Stimulated activated naive CD8-positive, alpha-beta T cell treated with anti-CD3 and anti-CD28 coated beads, Interleukin-15, amount 100 ng/mL, for 72 hours (primary cell): ENCODE results near the gene RAD23B.
A peak's percentile ranks its signal among the peaks of the same experiment; 100 is the strongest.

Experiments used
- ATAC-seq: fragments of 150-1000 bp; cut with Tn5 transposase; 2 replicates; pipeline ENCODE4 v1.10.0; 2021; ENCODE audit warnings: mild to moderate bottlenecking, moderate library complexity
- DNase-seq, 2 donors: peaks; one replicate each; pipeline ENCODE4 v3.0.0; 2021 to 2022
- H3K27ac Mint-ChIP-seq, 2 donors: one replicate each; pipeline ENCODE4 v1.8.0; 2022; ENCODE audit warnings: mild to moderate bottlenecking in 2 of 2, mixed read lengths in 2 of 2, moderate library complexity in 2 of 2
- H3K27me3 Mint-ChIP-seq: one replicate; pipeline ENCODE4 v1.8.0; 2022; ENCODE audit warnings: mixed read lengths
- H3K4me1 Mint-ChIP-seq: one replicate; pipeline ENCODE4 v1.8.0; 2022; ENCODE audit warnings: mild to moderate bottlenecking, mixed read lengths
- H3K4me3 Mint-ChIP-seq, 2 donors: one replicate each; pipeline ENCODE4 v1.8.0; 2022; ENCODE audit warnings: mild to moderate bottlenecking in 2 of 2, mixed read lengths in 2 of 2, moderate library complexity in 1 of 2
- H3K9me3 Mint-ChIP-seq, 2 donors: one replicate each; pipeline ENCODE4 v1.8.0; 2022; ENCODE audit warnings: mixed read lengths in 2 of 2

The RAD23B gene

DNA sequence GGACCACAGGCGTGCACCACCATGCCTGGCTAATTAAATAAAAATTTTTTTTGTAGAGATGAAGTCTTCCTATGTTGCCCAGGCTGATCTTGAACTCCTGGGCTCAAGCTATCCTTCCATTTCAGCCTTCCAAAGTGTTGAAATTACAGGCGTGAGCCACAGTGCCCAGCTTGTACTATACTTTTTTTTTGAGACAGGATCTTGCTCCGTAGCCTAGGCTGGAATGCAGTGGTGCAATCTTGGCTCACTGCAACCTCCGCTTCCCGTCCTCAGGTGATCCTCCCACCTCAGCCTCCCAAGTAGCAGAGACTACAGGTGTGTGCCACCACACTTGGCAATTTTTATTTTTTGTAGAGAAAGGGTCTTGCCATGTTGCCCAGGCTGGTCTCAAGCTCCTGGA is 5.3 kb upstream of the RAD23B start:
- Mint-ChIP-seq H3K4me1 (peaks cover 23% of the 10 kb centered on the region), H3K9me3 (no peaks in the 10 kb centered on the region)
- ATAC-seq = no peak

DNA sequence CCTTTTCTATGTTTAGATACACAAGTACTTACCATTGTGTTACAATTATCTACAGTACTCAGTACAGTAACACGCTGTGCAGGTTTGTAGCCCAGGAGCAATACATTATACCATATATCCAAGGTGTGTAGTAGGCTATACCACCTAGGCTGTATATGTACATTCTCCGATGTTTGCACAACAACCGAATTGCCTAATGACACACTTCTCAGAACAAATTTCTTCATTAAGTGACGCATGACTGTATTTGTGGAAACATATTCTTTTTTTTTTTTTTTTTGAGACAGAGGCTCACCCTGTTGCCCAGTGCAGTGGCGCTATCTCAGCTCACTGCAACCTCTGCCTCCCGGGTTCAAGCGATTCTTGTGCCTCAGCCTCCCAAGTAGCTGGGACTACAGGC is 4.0 kb upstream of the RAD23B start:
- peaks cover 23% of the 10 kb centered on the region for H3K4me1 Mint-ChIP-seq
- ATAC-seq = no peak

More for the DNA sequence above, 5.3 kb upstream of the RAD23B start:
- no peak for DNase-seq
- H3K27me3 Mint-ChIP-seq = peaks cover 26% of the 10 kb centered on the region
- H3K4me3 Mint-ChIP-seq = no peak overlapping the region
- no peak overlapping the region for H3K27ac Mint-ChIP-seq

DNA sequence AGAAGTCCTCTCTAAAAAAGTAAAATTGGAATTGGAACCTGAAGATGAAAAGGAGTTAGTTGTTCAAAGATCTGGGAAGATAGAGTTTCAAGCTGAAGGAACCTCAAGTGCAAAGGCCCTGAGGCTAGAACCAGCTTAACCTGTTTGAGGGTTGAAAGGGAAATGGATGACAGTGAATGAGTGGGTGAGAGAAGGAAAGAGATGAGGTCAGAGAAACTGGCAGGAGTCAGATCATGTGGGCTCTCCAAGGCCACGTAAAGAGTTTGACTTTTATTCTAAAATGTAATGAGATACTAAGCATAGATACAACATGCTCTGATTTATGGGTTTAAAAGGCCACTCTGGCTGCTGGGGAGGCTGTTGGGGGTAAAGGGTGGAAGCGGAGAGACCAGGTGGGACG is 2.5 kb upstream of the RAD23B start:
- ATAC-seq (no peak), DNase-seq (no peak)
- Mint-ChIP-seq H3K4me1 (peaks cover 28% of the 10 kb centered on the region), H3K4me3 (peak overlapping the region; percentile 35 to 46), H3K27ac (peak overlapping the region; percentile 5 to 36), H3K9me3 (no peaks in the 10 kb centered on the region), H3K27me3 (peaks cover 5% of the 10 kb centered on the region)

More for the DNA sequence above, 4.0 kb upstream of the RAD23B start:
- H3K27me3 Mint-ChIP-seq = peaks cover 19% of the 10 kb centered on the region
- no peak overlapping the region for H3K4me3 Mint-ChIP-seq
- DNase-seq = no peak
- no peaks in the 10 kb centered on the region for H3K9me3 Mint-ChIP-seq
- H3K27ac Mint-ChIP-seq = no peak overlapping the region

DNA sequence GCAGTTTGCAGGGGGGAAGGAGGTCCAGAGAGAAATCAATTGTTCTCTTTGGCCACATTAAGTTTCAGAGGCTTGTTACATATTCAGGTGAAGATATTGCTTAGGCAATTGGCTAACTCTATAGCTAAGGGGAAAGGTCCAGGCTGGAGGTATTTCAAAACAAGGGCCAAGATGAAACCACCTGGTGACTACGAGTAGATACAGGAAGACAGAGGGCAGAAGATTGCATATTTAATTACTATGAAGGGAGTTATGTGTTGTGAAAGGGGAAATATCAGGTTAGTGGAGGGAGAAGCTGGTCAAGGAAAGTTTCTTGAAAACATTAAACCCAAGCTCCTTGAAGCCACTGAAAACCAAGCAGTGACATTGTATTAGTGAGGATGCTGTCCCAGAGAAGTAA is 1.9 kb upstream of the RAD23B start:
- peak overlapping the region in 1 of 2 donors; percentile 17 for H3K27ac Mint-ChIP-seq
- peak overlapping the region; percentile 7 to 46 for H3K4me3 Mint-ChIP-seq
- no peaks in the 10 kb centered on the region for H3K9me3 Mint-ChIP-seq
- ATAC-seq = no peak
- H3K4me1 Mint-ChIP-seq = peaks cover 34% of the 10 kb centered on the region
- DNase-seq = no peak
- no peaks in the 10 kb centered on the region for H3K27me3 Mint-ChIP-seq

DNA sequence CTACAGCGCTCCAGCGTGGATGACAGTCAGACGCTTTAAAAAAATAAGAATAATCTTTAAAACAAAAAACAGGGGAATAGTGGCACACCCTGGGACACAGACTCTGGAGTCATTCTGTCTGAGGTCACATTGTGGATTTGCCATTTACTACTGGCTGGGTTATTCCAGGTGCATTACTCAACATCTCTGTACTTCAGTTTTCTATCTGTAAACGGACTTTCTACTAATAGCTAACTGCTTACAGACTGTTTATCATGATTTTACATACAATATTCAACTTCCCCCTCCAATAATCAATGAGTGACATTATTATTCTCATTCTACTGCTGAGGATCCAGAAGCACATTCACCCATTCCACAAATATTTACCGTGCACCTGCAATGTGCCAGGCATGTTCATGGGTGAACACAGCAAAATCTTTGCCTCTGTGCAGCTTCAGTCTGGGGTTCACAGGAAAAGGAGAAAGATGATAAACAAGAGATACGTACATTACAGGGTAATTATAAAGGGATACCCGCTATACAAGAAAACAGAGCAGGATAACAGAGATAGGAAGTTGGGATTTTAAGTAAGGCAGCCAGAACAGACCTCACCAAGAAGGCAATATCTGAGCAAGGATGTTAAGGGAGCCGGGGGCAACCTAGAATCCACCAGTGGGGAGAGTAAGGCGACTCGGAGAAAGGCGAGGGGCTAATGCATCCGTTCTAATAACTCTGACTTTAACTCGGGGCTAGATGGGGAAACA is 984 bp upstream of the RAD23B start:
- Mint-ChIP-seq H3K9me3 (no peaks in the 10 kb centered on the region), H3K27me3 (no peaks in the 10 kb centered on the region), H3K27ac (peak overlapping the region; percentile 92 to 98), H3K4me3 (peak overlapping the region; percentile 87 to 90), H3K4me1 (peaks cover 43% of the 10 kb centered on the region)
- no peak for ATAC-seq
- DNase-seq = peak in 1 of 2 donors; percentile 10

DNA sequence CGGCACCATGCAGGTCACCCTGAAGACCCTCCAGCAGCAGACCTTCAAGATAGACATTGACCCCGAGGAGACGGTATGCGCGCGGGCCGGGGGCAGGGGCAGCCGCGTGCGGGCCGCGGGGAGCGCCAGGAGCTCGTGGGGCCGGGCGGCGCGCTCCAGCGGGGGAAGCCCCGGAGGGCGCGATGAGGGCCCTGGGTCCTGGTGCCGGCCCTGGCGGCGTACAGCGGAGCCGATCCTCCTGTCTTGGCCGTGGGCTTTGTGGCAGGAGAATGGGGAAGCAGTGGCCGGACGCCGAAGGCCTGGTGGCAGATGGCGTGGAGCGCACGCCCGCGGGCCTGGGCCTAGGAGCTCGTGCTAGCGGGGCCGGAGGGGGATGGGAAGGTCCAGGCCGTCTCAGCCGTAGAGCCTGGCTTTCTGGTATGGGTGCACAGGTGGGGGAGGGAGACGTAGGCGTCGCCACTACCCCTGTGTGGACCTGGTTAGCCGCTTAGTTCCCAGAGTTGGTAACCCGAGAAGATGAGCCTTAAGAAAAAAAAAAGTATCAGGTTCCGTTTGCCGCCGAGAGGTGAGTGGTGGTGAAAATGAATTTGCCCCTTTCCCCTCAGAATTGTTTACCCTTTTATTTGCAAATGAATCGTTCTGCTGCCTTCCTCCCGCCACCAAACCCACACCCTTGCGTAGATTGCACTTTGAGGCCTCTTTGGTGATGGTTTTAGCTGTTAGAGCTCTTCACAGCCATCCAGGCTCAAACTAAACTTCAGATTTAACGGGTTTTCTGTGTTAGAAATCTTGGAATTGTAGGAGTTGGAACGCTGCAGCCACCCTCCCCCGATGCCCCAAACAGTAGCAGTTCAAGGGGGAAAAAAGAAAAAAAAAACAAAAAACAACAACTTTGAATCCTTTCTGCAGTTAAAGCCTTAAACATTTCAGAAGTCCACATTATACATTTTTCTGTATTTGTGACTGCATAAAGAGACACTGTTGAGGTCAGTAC is 841 bp downstream of the RAD23B start:
- no peaks in the 10 kb centered on the region for H3K27me3 Mint-ChIP-seq
- H3K27ac Mint-ChIP-seq = peak overlapping the region; percentile 96 to 98
- H3K9me3 Mint-ChIP-seq = no peaks in the 10 kb centered on the region
- peak overlapping the region; percentile 87 to 90 for H3K4me3 Mint-ChIP-seq
- ATAC-seq (peak; percentile 79), DNase-seq (peak; percentile 82 to 88)
- peaks cover 50% of the 10 kb centered on the region for H3K4me1 Mint-ChIP-seq

DNA sequence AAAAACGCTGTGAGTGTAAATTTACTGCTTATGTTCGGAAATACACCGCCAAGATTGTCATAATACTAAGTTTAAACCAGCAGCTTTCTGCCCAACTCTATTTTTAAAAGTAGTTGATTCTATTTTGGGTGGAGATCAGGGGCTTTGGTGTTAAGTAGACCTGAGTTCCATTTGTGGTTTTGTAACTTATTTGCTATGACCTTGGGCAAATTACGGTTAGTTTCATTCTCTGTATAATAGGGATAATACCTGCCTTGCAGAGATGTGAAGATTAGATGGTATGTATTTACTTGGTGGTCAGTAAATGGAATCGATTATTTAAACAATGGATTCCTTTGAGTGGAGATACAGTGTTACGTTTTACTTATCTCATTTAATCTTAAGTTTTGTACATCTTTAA is 1.6 kb downstream of the RAD23B start:
- ATAC-seq (no peak), DNase-seq (no peak)
- Mint-ChIP-seq H3K27me3 (no peaks in the 10 kb centered on the region), H3K4me1 (peaks cover 57% of the 10 kb centered on the region), H3K4me3 (peak overlapping the region; percentile 87 to 90), H3K27ac (peak overlapping the region; percentile 96 to 98), H3K9me3 (no peaks in the 10 kb centered on the region)

DNA sequence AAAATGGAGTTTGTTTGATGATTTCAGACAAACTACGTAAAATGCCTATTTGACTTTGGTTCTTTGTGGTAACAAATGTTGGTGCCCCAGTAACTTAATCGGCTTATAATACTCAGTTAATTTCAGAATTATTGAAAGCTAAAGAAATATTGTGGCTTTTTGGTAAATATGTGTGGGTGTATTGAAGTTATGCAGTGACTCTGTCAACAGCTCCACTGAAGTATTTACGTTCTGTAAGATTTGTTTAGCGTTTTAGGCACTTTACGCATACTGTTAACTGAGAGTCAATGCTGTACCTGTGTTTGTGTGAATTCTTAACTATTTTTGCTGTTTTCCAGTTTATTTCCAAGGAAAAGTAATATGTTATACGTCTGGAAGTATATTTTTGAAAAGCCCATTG is 2.2 kb downstream of the RAD23B start:
- no peak for DNase-seq
- Mint-ChIP-seq H3K9me3 (no peaks in the 10 kb centered on the region), H3K27me3 (no peaks in the 10 kb centered on the region), H3K27ac (peak overlapping the region in 1 of 2 donors; percentile 50), H3K4me3 (peak overlapping the region; percentile 87 to 90), H3K4me1 (peaks cover 62% of the 10 kb centered on the region)
- no peak for ATAC-seq

DNA sequence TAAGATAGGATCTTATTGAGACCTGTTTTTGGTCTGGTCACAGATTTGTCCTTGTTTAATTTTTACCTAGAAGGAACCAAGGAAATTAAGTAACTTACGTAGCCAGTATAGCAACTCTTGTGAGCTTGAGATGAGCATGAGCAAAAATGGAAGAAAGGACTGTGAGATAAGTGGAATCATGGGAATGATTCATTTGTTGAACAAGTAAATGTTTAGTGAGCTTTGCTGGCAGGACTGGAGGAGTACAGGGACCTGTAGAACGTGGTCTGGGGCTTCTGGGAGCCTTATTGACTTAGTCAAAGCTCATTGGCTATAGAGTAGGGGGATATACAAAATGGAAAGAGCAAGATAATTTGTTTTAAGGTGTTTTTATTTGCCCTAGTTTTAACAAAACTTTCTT is 3.0 kb downstream of the RAD23B start:
- Mint-ChIP-seq H3K4me3 (peak overlapping the region; percentile 67 to 90), H3K4me1 (peaks cover 58% of the 10 kb centered on the region), H3K27ac (peak overlapping the region in 1 of 2 donors; percentile 33), H3K9me3 (no peaks in the 10 kb centered on the region), H3K27me3 (no peaks in the 10 kb centered on the region)
- no peak for ATAC-seq
- no peak for DNase-seq

DNA sequence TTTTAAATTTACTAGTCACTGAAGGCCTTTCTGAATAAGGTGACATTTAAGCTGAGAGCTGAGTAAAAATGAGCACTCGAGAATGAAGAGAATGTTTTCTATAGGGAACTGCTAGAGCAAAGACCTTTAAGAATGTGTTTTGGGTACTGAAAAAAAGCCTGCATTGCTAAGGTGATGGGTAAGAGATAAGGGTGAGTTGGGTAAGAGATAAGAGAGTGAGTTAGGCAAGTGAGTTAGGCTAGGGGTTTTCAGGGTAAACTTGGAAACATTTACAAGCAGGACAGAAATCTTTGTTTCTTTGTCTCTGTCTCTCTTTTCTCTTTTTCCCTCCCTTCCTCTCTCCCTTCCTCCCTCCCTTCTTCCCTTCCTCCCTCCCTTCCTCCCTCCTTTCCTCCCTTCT is 5.6 kb downstream of the RAD23B start:
- Mint-ChIP-seq H3K27me3 (no peaks in the 10 kb centered on the region), H3K4me3 (no peak overlapping the region), H3K4me1 (peaks cover 47% of the 10 kb centered on the region), H3K27ac (no peak overlapping the region), H3K9me3 (no peaks in the 10 kb centered on the region)
- no peak for DNase-seq
- no peak for ATAC-seq

DNA sequence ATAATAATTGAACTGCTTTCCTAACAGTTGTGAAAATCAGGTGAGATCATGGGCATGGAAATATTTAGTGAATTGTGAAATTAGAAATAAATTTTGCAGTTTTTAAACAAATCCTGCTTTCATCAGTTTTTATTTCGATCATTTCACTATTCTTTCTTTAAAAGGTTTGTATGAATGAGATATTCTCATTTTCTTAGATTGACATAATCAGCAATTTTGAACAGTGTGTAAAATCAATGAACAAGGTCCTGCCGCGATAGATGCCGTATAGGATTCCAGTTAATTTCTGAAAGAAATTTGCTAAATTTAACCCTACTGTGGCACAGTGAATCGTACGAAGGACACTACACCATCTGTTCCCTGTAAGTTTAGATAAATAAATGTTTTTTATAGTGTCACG is 7.5 kb downstream of the RAD23B start:
- Mint-ChIP-seq H3K4me3 (peak overlapping the region in 1 of 2 donors; percentile 6), H3K9me3 (no peaks in the 10 kb centered on the region), H3K27me3 (no peaks in the 10 kb centered on the region), H3K27ac (no peak overlapping the region), H3K4me1 (peaks cover 61% of the 10 kb centered on the region)
- ATAC-seq (no peak), DNase-seq (no peak)

DNA sequence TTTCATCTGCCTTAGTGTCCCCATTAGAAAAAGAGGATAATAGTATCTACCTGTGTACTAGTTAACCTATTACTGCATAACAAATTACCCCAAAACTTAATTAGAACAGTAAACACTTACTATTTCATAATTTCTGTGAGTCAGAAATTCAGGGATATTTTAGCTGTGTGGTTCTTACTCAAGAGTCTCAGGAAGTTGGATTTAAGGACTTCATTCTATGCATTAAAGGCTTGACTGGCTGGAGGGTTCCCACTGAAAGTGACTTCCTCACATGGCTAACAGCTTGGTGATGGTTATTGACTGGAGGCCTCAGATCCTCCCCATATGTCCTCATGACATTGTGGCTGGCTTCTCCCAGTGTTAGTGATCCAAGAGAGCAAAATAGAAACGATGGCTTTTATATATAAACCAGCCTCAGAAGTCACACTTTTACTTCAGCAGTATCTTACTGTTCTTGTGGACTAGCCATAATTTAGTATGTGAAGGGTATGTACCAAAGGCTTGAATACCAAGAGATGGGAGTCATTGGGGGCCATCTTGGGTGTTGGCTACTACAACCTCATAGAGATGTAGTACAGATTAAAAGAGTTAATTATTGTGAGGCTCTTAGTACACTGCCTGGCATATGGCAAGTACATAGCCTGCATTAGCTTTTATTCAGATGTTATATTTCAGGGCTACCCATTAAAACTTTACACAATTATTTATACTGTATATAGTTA is 9.9 kb downstream of the RAD23B start:
- Mint-ChIP-seq H3K9me3 (no peaks in the 10 kb centered on the region), H3K27ac (no peak overlapping the region), H3K4me3 (no peak overlapping the region), H3K4me1 (peaks cover 60% of the 10 kb centered on the region), H3K27me3 (no peaks in the 10 kb centered on the region)
- DNase-seq = no peak
- ATAC-seq = no peak

DNA sequence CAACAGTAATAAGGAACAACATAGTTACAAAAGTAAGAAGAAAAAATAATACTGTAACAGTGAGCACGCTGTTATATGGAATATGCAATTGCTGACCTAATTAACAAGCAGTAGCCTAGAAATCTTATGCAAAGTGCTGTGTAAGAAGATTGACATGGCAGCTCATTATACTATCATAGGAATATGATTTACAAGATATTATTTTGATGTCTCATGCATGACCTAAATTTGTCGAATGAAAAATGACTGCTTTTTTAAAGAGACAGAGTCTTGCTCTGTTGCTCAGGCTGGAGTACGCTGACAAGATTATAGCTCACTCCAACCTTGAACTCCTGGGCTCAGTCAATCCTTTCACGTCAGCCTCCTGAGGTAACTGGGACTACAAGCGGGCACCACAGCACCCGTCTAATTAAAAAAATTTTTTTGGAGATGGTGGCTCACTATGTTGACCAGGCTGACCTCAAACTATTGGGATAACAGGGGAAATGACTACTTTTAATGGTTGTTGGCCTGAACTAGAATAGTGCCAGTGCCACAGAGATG is 10.5 kb downstream of the RAD23B start:
- H3K27me3 Mint-ChIP-seq = no peaks in the 10 kb centered on the region
- H3K27ac Mint-ChIP-seq = no peak overlapping the region
- H3K9me3 Mint-ChIP-seq = no peaks in the 10 kb centered on the region
- peaks cover 57% of the 10 kb centered on the region for H3K4me1 Mint-ChIP-seq
- DNase-seq (no peak), ATAC-seq (no peak)
- no peak overlapping the region for H3K4me3 Mint-ChIP-seq

DNA sequence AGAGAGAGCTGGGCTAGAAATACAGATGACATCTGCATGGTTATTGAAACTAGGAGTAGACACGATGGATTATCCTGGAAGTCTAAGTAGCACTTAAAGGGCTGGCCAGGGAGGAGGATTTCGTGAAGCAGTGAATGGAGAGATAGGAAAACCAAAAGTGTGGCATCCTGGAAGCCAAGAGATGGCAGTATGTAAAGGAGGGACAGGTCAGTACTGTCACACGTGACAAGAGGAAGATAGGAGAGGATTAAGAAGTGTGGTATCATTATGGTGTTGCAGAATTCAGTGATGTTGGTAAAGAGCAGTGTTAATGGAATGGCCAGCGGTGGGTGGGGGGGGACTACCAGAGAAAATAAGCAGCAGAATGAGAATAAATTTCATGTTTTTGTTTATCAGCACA is 11.7 kb downstream of the RAD23B start:
- Mint-ChIP-seq H3K4me1 (peaks cover 53% of the 10 kb centered on the region), H3K9me3 (no peaks in the 10 kb centered on the region), H3K27me3 (no peaks in the 10 kb centered on the region), H3K4me3 (peak overlapping the region in 1 of 2 donors; percentile 1), H3K27ac (no peak overlapping the region)
- ATAC-seq (no peak), DNase-seq (no peak)

DNA sequence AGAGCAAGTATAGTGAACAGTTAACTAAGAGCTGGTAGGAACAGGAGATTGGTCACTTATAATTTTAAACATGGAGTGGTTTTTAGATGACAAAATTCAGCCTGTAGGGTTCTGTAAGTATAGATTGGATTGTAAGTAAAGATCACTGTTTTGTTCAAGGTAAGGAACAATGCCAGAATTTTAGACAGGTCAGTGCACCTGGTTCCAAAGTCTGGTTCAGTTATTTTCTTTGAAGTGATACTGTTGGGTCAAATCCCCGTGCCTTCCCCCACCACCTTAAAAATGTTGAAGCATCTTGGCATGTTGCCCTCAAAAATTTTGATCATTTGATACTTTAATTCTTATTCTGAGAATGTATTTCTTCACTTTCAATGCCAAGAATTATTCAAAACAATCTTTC is 12.9 kb downstream of the RAD23B start:
- ATAC-seq (no peak), DNase-seq (no peak)
- Mint-ChIP-seq H3K27me3 (no peaks in the 10 kb centered on the region), H3K9me3 (no peaks in the 10 kb centered on the region), H3K4me3 (no peak overlapping the region), H3K4me1 (peaks cover 44% of the 10 kb centered on the region), H3K27ac (no peak overlapping the region)
